ENCODE results near the gene CFHR5.
"Not testable (repeated sequence)": the region's sequence is repeated elsewhere in the genome, so short reads cannot be mapped to it uniquely, and the experiment has no call there.

Gene CFHR5

DNA sequence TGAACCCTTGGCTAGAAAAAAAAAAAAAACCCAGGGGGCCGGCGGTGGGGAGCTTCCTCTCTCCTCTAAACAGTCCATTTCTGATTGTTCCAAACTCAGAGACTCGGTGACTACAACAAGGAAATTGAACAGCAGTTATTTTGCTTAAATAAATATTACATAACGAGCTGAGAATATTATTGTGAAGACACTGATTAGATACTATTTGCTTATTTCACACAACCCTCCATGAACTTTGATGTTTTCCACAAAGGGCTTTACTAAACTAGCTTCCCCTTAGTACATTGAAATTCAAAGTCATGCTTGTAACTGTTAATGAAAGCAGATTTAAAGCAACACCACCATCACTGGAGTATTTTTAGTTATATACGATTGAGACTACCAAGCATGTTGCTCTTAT lies at the start of gene CFHR5:
CFHR5 (plus strand) TSS at position 279 of the 400 bp plus-strand sequence; CDS start at position 388, 109 bp downstream.
- no peak for DNase-seq (ENCODE audit: low spot score)

DNA sequence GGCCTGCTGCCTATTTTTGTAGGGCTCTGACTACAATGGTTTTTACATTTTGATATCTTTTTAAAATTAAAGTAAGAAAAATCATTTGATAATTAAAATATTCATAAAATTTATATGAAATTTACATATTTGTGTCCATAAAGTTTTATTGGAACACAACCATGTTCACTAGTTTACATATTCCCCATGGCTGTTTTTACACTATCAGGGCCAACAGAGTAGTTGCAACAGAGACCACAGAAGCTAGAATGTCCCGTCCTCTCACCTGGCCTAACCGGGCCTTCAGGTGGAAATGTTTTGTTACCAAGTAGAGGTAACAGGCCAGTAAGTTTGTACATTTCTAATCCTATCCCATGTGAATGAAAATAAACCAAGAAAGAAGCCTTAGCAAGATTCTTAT lies 44.5 kb upstream of the CFHR5 start:
- not testable (repeated sequence) for DNase-seq (ENCODE audit: low spot score)

DNA sequence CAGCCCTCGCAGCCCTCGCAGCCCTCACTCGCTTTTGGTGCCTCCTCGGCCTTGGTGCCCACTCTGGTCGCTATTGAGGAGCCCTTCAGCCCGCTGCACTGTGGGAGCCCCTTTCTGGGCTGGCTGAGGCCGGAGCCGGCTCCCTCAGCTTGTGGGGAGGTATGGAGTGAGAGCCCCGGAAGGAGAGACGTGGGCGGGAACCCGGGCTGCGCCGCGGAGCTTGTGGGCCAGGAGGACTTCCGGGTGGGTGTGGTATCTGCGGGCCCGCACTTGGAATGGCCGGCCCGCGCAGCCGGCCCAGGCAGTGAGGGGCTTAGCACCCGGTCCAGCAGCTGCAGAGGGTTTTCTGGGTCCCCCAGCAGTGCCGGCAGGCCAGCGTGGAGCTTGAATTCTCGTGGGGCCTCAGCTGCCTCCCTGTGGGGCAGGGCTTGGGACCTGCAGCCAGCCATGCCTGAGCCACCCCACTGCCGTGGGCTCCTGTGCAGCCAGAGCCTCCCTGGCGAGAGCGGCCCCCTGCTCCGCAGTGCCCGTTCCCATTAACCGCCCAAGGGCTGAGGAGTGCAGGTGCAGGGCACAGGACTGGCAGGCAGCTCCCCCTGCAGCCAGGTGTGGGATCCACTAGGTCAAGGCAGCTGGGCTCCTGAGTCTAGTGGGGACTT lies 43.7 kb upstream of the CFHR5 start:
- no peak for DNase-seq (ENCODE audit: low spot score)

DNA sequence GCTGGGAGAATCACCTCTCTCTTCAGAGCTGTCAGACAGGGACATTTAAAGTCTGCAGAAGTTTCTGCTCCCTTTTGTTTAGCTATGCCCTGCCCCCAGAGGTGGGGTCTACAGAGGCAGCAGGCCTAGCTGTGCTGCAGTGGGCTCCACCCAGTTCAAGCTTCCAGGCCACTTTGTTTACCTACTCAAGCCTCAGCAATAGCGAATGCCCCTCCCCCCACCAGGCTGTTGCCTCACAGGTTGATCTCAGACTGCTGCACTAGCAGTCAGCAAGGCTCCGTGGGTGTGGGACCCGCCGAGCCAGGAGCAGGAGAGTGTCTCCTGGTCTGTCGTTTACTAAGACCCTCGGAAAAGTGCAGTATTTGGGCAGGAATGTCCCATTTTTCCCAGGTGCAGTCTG lies 35.9 kb upstream of the CFHR5 start:
- DNase-seq (ENCODE audit: low spot score) = not testable (repeated sequence)

DNA sequence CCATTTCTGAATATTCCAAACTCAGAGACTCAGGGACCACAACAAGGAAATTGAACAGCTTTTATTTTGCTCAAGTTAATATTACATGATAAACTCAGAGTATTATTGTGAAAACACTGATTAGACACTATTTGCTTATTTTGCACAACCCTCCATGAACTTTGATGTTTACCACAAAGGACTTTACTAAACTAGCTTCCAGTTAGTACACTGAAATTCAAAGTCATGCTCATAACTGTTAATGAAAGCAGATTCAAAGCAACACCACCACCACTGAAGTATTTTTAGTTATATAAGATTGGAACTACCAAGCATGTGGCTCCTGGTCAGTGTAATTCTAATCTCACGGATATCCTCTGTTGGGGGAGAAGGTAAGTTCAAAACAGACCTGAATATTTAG lies 33.8 kb upstream of the CFHR5 start, which contains the start of gene CFHR2:
CFHR2 (plus strand) TSS at position 171 of the 400 bp plus-strand sequence; CDS start at position 314, 143 bp downstream.
- DNase-seq (ENCODE audit: low spot score) = not testable (repeated sequence)

DNA sequence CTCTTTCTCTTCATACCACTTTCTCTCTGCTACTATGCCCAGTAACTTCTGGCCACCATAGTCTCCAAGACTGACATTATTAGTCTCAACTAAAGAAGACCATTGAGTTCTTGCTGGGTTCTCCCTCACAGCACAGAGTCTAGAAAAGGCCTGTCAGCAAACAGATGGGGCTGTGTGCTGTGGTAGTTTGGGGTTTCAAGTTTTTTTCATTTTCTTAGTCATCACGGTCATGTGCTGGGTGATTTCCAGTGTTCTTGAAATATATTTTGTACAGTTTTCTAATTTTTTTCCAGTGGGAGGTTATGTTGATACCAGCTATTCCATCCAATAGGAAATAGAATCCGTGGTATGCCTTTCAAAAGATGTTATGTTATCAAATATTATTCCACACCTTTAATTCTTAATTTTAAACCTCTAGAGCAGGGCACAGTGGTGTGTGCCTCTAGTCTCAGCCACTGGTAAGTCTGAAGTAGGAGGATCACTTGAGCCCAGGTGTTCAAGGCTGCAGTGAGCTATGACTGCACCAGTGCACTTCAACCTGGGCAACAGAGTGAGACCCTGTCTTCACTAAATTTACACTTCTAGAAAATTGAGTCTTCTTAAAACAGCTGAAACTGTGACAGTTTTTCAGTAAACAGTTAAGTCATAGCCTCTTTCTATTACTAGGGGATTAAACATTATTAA lies 25.5 kb upstream of the CFHR5 start:
- DNase-seq (ENCODE audit: low spot score) = no peak

DNA sequence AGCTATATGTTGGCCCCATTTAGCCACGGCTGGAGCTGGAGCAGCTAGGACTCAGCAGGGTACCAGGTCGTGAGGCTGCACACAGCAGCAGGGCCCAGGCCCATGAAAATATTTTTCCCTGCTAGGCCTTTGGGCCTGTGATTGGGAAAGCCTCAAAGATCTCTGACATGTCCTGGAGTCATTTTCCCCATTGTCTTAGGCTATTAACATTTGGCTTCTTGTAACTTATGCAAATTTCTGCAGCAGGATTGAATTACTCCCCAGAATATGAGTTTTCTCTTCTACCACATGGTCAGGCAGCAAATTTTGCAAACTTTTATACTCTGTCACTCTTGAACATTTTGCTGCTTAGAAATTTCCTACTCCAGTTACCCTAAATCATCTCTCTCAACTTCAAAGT lies 22.6 kb upstream of the CFHR5 start:
- no peak for DNase-seq (ENCODE audit: low spot score)

DNA sequence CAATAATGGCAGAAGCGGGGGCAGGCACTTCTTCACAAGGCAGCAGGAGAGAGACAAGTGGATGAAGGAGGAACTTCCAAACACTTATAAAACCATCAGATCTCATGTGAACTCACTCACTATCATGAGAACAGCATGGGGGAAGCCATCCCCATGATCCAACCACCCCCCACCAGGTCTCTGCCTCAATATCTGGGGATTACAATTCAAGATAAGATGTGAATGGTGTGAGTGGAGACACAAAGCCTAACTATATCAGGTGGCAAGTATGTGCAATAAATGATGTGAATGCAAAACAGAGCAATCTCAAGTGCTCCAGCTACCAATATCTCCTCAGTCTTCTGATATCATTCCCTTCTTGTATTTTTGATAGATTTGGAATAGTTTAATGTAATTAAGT lies 21.4 kb upstream of the CFHR5 start:
- DNase-seq (ENCODE audit: low spot score) = no peak

DNA sequence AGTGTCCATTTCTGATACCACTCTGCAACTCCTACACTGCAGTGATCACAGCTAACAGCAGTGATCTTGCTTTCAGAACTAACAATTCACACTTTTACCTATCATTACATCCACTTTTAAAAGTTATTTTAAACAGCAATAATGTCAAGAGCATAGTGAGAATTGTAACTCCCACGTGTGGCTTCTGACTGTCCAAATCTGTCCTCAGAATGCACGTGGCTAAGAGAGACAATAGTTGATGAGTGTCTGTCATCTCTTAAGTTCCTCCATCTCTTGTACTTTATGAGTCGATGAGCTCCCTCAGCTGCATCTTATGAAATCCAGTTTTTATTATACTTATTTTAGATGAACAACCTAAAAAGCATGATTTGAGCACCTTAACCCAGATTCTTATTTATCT lies 16.5 kb upstream of the CFHR5 start:
- DNase-seq (ENCODE audit: low spot score) = no peak

DNA sequence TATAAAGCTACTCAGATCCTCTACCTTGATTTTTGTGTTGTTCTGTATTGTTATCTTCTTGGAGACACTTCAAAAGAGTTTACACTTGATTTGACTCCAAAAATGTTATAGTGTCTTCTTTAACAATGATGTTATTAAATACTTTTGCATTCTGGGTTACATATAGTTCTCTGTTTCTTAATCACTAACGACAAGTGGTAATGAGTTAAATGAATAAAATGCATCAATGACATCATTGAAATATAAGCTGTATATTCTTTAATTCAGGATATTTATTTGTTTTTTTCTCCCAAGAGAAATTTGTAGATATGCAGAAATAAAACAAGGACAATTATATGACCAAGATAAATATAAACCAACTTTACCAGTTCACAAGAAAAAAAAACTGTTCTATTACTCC lies 7.2 kb upstream of the CFHR5 start:
- no peak for DNase-seq (ENCODE audit: low spot score)

DNA sequence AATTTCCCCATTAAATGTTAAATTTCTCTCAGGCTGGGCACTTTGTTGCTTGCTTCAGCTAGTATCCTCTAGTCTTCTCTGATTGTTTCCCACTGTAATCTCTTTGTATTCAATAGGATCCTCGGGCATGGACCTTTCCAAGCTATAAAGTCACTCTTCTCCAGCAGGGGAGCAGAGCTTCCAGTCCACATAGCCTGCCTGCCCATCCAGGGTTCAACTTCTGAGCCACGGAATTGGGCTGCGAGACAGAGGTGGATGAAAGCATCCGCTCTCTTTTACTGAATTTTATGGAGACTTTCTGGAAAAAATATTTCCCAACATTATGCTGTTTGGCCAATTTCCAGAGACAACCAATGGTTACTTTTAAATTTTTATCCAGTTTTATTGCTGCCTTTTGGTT lies 1.1 kb upstream of the CFHR5 start:
- no peak for DNase-seq (ENCODE audit: low spot score)

DNA sequence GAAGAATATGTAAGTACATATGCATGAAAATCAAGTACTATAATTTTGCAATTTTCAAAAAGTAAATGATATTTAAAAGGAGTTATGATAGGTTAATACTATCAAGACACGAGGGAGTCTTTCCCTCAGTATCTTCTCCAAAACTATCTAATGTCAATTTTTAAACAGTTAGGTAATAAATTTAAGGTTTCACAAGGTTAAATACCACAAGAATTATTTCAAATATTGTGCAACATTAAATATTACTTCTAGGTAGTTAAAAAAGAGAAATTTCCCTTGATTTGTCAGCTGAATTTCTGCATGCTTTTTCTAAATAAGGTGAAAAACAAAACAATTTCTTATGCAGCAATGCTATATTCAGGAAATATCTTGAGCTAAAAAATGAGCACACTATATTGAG lies 3.5 kb downstream of the CFHR5 start:
- no peak for DNase-seq (ENCODE audit: low spot score)

DNA sequence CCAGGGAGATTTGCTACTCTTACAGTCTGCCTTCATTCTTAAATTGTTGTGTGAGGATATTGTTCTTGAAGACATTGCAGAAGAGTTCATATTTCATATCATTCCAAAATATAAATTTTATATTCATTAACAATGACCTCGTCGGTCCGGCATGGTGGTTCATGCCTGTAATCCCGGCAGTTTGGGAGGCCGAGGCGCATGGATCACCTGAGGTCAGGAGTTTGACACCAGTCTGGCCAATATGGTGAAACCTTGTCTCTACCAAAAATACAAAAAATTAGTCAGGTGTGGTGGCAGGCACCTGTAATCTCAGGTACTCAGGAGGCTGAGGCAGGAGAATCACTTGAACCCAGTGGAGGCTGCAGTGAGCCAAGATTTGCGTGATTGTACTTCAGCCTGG lies 4.9 kb downstream of the CFHR5 start:
- DNase-seq (ENCODE audit: low spot score) = not testable (repeated sequence)

DNA sequence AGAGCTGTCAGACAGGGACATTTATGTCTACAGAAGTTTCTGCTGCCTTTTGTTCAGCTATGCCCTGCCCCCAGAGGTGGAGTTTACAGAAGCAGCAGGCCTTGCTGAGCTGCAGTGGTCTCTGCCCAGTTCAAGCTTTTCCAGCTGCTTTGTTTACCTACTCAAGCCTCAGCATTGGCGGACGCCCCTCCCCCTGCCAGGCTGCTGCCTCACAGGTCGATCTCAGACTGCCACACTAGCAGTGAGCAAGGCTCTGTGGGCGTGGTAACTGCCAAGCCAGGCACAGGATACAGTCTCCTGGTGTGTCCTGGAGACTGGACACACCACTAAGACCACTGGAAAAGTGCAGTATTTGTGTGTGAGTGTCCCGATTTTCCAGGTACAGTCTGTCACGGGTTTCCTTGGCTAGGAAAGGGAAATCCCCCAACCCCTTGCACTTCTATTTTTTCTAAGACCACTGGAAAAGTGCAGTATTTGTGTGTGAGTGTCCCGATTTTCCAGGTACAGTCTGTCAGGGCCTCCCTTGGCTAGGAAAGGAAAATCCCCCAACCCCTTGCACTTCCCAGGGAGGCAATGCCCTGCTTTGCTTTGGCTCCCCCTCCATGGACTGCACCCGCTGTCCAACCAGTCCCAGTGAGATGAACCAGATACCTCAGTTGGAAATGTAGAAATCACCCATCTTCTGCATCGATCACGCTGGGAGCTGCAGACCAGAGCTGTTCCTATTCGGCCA lies 14.7 kb downstream of the CFHR5 start:
- not testable (repeated sequence) for DNase-seq (ENCODE audit: low spot score)

DNA sequence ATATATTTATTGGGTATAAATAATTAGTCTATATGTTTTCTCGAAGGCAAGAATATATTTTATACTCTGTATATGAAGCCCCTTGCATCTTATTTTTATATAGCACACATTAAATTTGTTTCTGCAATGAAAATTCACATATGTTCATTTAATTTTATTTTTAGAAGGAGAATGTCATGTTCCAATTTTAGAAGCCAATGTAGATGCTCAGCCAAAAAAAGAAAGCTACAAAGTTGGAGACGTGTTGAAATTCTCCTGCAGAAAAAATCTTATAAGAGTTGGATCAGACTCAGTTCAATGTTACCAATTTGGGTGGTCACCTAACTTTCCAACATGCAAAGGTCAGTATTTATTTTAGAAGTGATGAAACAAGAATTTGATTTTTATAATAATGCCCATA lies 16.6 kb downstream of the CFHR5 start:
- no peak for DNase-seq (ENCODE audit: low spot score)

DNA sequence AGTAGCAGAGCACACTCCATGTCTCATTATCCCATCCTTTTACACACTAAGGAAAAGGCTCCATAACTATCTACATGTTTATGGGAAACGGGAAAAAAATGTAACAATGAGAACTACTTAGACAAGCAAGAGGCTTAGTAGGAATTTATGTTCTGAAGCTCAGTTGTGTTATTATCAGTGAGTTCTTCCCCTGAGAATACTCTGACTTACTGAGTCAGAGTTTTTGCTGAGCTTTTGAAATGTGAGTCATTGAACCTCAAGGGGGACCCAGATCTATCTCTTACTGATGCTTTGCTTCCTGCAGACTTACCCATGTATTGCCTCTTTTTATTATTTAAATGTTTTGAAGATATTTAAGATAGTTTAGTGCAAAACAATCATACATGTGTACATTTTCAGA lies 20.1 kb downstream of the CFHR5 start:
- no peak for DNase-seq (ENCODE audit: low spot score)

DNA sequence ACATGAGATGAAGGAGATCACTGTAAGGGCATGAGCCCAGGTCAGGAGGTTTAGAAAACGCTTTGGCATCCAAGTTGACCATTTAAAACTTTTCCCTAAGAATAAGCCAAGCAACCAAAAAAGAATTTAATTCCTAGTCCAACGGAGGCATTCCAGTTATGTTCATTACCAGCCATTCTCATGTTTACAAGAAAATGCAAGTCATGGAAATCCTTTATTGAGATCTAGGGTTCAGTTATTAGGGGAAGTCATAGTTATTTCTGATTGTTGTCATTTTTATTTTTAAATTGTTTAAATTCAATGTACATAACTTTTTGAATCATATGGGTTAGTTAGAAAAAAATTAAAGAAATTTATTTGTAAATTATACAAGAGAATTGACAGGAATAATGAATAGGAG lies 24.5 kb downstream of the CFHR5 start:
- DNase-seq (ENCODE audit: low spot score) = no peak

DNA sequence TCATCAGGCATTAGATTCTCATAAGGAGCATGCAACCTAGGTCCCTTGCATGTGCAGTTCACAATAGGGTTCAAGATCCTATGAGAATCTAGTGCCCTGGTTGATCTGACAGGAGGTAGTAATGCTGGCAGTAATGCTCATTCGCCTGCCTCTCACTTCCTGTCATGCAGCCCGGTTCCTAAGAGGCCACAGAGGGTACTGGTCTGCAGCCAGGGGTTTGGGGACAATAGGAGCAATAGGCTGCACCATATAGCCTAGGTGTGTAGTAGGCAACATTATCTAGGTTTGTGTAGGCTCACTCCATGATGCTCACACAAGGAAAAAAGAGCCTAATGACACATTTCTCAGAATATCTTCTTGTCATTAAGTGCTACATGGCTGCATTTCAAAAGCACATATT lies 25.8 kb downstream of the CFHR5 start:
- no peak for DNase-seq (ENCODE audit: low spot score)

DNA sequence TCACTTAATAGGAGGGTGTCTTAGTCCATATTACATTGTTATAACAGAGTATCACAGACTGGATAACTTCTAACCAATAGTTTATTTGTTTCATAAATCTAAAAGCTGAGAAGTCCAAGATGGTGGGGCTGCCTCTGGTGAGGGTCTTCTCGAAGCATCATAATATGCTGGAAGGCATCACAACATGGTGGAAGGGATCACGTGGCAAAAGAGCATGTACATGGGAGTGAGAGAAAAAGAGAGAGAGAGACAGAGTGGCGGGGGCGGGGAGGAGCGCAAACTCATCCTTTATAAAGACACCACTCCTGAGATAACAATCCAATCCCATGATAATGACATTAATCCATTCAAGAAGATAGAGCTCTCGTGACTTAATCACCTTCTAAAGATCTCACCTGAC lies 31.5 kb downstream of the CFHR5 start:
- DNase-seq (ENCODE audit: low spot score) = no peak

DNA sequence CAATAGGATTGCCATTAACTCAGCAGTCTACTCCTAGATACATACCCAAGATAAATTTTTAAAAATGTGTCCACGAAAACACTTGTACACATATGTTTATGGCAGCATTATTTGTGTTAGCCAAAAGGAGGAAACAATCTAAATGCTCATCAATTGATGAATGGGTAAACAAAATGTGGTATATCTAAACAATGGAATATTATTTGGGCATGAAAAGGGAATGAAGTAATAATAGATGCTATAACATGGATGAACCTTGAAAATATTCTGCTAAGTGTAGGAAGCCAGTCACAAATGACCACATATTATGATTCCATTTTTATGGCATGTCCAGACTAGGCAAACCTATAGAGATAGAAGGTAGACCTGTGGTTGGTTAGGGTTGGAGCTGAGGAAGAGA lies 34.3 kb downstream of the CFHR5 start:
- no peak for DNase-seq (ENCODE audit: low spot score)

DNA sequence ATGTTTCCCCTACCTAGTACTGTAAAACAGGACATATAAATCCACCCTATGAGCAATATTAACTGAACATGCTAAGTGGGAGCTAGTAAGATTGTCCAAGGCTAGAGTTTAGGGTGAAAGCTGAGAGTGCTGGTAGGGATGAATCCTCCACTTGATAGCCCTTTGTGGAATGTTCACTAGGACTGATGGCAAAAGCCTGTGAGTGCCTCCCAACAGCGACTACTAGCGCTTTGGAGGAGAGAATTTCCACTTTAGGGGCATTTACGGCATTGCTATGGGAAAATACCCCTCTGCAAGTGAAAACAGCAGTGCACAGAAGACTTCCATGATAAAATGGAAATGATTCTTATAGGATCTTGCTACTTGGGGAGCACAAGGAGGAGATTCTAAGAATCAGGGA lies 35.9 kb downstream of the CFHR5 start:
- DNase-seq (ENCODE audit: low spot score) = no peak

DNA sequence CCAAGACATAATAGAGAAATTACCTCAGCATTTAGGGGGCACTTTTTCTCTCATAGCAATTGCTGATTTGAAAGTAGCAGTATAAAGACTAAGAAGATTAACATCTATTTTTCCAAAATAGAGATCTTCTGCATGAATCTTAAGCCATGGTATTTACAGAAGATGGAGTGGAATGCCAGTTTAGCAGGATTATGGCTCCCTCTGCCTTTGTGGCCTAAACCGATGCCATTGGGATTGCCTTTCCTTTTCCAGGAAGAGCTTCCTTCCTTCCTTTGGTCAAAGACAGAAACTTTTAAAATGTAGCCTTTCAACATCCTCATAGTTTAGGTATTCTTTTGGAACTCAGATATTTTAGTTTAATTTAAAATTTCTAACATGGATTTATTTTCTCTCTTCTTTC lies 39.4 kb downstream of the CFHR5 start:
- no peak for DNase-seq (ENCODE audit: low spot score)

DNA sequence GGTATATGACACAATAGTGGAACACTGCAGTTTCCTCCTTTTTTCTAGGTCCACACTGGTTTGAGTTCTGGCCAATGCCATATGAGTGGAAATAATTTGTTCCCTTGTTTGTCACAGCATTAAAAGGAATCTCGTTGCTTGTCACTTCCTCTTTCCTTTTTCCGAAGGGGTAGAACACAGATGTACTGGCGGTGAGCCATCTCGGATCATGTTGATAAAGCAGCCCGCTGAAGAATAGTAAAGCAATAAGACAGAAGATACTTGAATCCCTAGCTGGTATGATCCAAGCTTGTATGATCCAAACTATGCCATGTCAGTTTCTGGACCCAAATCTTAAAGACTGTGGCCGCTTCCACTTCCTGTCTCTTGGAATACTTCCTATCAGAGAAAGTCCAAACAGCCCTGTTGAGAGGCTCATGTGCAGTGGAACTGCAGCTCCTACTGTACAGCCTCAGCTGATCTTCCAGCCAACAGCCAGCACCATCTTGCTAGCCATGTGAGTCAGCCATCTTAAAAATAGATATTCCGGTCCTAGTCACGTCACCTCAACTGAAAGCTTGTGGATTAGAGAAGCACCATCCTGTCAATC lies 40.3 kb downstream of the CFHR5 start:
- no peak for DNase-seq (ENCODE audit: low spot score)

All from hematopoietic multipotent progenitor cell treated with erythropoietin and hydrocortisone succinate and interleukin-3 and kit ligand, for 17 days (in vitro differentiated cells).